WTC11 (cell line): Measurements from ENCODE around the gene MORN5. TPM values are rescaled to one million over a fixed set of nuclear protein-coding genes. Genes with fewer than 3 reads are reported as not detected.

Experiments
- ATAC-seq: fragments of 200-7000 bp; cut with Tn5 transposase; 2 replicates; pipeline ENCODE4 v1.10.0; 2021; ENCODE audit warnings: mild to moderate bottlenecking, moderate library complexity
- CTCF ChIA-PET: fragments of 300-600 bp; sonication (Branson Sonifier 250); formaldehyde crosslinking; loops from one replicate; lab custom pipeline; 2021; ENCODE audit warnings: antibody characterized with exemption; lab: Charles Lee
- POLR2A ChIA-PET: fragments of 350-600 bp; sonication (Branson Sonifier 250); formaldehyde crosslinking; loops from one replicate; lab custom pipeline; 2021; ENCODE audit warnings: antibody characterized with exemption; lab: Charles Lee
- DNase-seq: peaks from one replicate; pipeline ENCODE4 v3.0.0; 2021; ENCODE audit warnings: low spot score
- H3K27ac Mint-ChIP-seq: 2 replicates; pipeline ENCODE4 v1.8.0; 2021; ENCODE audit warnings: mixed read lengths
- H3K27me3 Mint-ChIP-seq: 2 replicates; pipeline ENCODE4 v1.8.0; 2021; ENCODE audit warnings: low read depth, mild to moderate bottlenecking, moderate library complexity, mixed read lengths
- H3K36me3 Mint-ChIP-seq: 2 replicates; pipeline ENCODE4 v1.8.0; 2021; ENCODE audit warnings: mixed read lengths
- H3K4me1 Mint-ChIP-seq: 2 replicates; pipeline ENCODE4 v1.8.0; 2022; ENCODE audit warnings: mixed read lengths
- H3K4me3 Mint-ChIP-seq: 2 replicates; pipeline ENCODE4 v1.8.0; 2021; ENCODE audit warnings: mild to moderate bottlenecking, moderate library complexity, mixed read lengths
- H3K9me3 Mint-ChIP-seq: 2 replicates; pipeline ENCODE4 v1.8.0; 2021; ENCODE audit warnings: mixed read lengths
- CBFB ChIP-seq: sonication (generic); formaldehyde crosslinking; IDR thresholded peaks from 2 replicates; pipeline ENCODE4 v1.8.1; 2022; ENCODE audit warnings: mild to moderate bottlenecking, low read depth, missing genetic modification reagents
- CREB1 ChIP-seq: sonication (generic); formaldehyde crosslinking; IDR thresholded peaks from 2 replicates; pipeline ENCODE4 v1.8.0; 2023; ENCODE audit warnings: mild to moderate bottlenecking, missing genetic modification reagents
- EMX1 ChIP-seq: fragments of 250-450 bp; sonication (Bioruptor Pico); IDR thresholded peaks from 2 replicates; pipeline ENCODE4 v1.8.0; 2021; ENCODE audit warnings: mild to moderate bottlenecking
- FOXJ3 ChIP-seq: sonication (generic); formaldehyde crosslinking; IDR thresholded peaks from 2 replicates; pipeline ENCODE4 v1.9.0; 2021; ENCODE audit warnings: missing genetic modification reagents, mild to moderate bottlenecking, borderline replicate concordance
- JUN ChIP-seq: sonication (generic); formaldehyde crosslinking; IDR thresholded peaks from 2 replicates; pipeline ENCODE4 v1.8.0; 2023; ENCODE audit warnings: mild to moderate bottlenecking, missing genetic modification reagents
- KAT7 ChIP-seq: sonication (generic); formaldehyde crosslinking; IDR thresholded peaks from 2 replicates; pipeline ENCODE4 v1.8.1; 2023; ENCODE audit warnings: missing genetic modification reagents, mild to moderate bottlenecking, borderline replicate concordance
- SOX15 ChIP-seq: fragments of 250-450 bp; sonication (Bioruptor Pico); IDR thresholded peaks from 2 replicates; pipeline ENCODE4 v1.9.0; 2021; ENCODE audit warnings: mild to moderate bottlenecking
- ZNF423 ChIP-seq: fragments of 250-450 bp; sonication (Bioruptor Pico); IDR thresholded peaks from 2 replicates; pipeline ENCODE4 v2.1.2; 2022; ENCODE audit warnings: mild to moderate bottlenecking, moderate library complexity
- total RNA-seq: library from RNA; stranded (reverse); gene quantifications from 3 replicates; pipeline ENCODE4 v1.2.3, GENCODE V29; 2021
- TF ChIP-seq, protein P1 (sequence below): sonication (generic); formaldehyde crosslinking; IDR thresholded peaks from 2 replicates; pipeline ENCODE4 v1.8.1; 2022; ENCODE audit warnings: mild to moderate bottlenecking, missing genetic modification reagents, moderate library complexity, borderline replicate concordance
- TF ChIP-seq, protein P2 (sequence below): sonication (generic); formaldehyde crosslinking; IDR thresholded peaks from 2 replicates; pipeline ENCODE4 v1.8.1; 2023; ENCODE audit warnings: mild to moderate bottlenecking, missing genetic modification reagents
- TF ChIP-seq, protein P3 (sequence below): fragments of 250-450 bp; sonication (Bioruptor Pico); IDR thresholded peaks from 2 replicates; pipeline ENCODE4 v2.1.2; 2022; ENCODE audit warnings: mild to moderate bottlenecking, moderate library complexity
- TF ChIP-seq, protein P4 (sequence below): sonication (generic); formaldehyde crosslinking; IDR thresholded peaks from 2 replicates; pipeline ENCODE4 v1.8.1; 2022; ENCODE audit warnings: low read depth, mild to moderate bottlenecking, moderate library complexity, missing genetic modification reagents, borderline replicate concordance
- TF ChIP-seq, protein P5 (sequence below): fragments of 250-450 bp; sonication (Bioruptor Pico); IDR thresholded peaks from 2 replicates; pipeline ENCODE4 v1.8.0; 2021; ENCODE audit warnings: mild to moderate bottlenecking
- TF ChIP-seq, protein P6 (sequence below): sonication (generic); formaldehyde crosslinking; conservative IDR thresholded peaks from 2 replicates; pipeline ENCODE4 v1.8.1; 2022; ENCODE audit warnings: mild to moderate bottlenecking, missing genetic modification reagents
- TF ChIP-seq, protein P7 (sequence below): sonication (generic); formaldehyde crosslinking; IDR thresholded peaks from 2 replicates; pipeline ENCODE4 v1.8.1; 2022; ENCODE audit warnings: mild to moderate bottlenecking, moderate library complexity, missing genetic modification reagents

Gene MORN5
- total RNA-seq, 1 experiment from 2014 or later: not detected

DNA sequence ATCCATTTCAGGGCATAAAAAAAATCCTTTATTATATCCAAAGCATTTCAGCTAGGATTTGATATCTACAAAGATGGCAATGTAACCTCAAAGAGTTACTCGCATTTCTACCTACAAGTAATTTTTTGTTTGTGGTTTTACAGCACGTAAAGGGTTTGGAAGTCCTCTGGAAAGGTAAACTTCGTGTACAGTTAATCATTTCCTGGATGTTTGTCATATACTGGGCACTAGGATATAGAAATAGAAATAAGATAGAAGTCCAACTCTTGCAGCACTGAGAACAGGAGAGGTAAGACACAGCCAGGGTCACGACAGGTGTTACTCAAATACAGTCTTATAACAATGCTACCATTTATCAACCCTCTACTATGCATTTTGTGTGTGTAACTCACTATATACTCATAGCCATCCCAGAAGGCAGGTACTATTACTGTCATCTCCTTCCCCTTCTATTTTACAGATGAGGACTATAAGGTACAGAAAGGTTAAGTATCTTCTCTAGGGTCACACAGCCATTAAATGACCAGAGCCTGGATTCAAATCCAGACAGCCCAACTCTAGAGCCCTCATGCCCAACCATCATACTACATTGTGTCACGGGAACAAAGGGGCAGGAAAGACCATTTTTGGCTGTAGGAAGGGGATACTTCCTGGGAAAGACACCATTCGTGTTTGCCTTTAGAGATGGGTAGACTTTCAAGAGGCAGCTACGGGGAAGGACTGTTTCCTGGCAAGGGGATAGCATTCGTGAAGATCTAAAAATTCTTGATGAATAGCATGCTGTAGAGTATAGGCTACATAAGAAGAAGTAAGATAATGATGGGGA is 19.1 kb upstream of the MORN5 start (continued):
- TF ChIP-seq ZNF423 (no peak), KAT7 (no peak), CBFB (CRISPR knock-in tag) (no peak), FOXJ3 (CRISPR knock-in tag) (no peak)
- TF ChIP-seq, protein P1, sequence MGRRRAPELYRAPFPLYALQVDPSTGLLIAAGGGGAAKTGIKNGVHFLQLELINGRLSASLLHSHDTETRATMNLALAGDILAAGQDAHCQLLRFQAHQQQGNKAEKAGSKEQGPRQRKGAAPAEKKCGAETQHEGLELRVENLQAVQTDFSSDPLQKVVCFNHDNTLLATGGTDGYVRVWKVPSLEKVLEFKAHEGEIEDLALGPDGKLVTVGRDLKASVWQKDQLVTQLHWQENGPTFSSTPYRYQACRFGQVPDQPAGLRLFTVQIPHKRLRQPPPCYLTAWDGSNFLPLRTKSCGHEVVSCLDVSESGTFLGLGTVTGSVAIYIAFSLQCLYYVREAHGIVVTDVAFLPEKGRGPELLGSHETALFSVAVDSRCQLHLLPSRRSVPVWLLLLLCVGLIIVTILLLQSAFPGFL: no peak
- TF ChIP-seq, protein P2, sequence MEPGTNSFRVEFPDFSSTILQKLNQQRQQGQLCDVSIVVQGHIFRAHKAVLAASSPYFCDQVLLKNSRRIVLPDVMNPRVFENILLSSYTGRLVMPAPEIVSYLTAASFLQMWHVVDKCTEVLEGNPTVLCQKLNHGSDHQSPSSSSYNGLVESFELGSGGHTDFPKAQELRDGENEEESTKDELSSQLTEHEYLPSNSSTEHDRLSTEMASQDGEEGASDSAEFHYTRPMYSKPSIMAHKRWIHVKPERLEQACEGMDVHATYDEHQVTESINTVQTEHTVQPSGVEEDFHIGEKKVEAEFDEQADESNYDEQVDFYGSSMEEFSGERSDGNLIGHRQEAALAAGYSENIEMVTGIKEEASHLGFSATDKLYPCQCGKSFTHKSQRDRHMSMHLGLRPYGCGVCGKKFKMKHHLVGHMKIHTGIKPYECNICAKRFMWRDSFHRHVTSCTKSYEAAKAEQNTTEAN (CRISPR knock-in tag): no peak
- TF ChIP-seq, protein P3, sequence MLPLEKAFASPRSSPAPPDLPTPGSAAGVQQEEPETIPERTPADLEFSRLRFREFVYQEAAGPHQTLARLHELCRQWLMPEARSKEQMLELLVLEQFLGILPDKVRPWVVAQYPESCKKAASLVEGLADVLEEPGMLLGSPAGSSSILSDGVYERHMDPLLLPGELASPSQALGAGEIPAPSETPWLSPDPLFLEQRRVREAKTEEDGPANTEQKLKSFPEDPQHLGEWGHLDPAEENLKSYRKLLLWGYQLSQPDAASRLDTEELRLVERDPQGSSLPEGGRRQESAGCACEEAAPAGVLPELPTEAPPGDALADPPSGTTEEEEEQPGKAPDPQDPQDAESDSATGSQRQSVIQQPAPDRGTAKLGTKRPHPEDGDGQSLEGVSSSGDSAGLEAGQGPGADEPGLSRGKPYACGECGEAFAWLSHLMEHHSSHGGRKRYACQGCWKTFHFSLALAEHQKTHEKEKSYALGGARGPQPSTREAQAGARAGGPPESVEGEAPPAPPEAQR: no peak
- TF ChIP-seq, protein P4, sequence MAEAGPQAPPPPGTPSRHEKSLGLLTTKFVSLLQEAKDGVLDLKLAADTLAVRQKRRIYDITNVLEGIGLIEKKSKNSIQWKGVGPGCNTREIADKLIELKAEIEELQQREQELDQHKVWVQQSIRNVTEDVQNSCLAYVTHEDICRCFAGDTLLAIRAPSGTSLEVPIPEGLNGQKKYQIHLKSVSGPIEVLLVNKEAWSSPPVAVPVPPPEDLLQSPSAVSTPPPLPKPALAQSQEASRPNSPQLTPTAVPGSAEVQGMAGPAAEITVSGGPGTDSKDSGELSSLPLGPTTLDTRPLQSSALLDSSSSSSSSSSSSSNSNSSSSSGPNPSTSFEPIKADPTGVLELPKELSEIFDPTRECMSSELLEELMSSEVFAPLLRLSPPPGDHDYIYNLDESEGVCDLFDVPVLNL (CRISPR knock-in tag): no peak

DNA sequence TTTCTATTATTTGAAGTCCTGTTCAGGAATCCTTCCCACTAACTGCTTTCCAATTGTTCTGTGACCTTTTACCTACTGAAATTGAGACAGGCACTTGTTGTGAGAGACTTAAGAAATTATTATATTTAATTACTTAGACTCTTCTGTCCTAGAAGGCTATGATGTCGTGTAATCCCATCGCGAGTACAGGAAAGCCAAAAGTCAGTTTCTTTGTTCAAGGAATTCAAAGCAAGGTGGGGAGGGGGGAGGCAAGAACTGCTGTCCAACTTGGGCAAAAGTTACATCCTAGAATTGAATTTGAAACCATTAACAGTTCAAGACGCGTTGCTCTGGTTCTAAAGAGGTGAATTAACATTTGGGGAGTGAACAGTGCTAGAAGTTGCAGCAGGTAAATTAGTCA is 18.0 kb upstream of the MORN5 start:
- DNase-seq (no peak), ATAC-seq (no peak)
- TF ChIP-seq, protein P4 (CRISPR knock-in tag): no peak
- TF ChIP-seq, protein P5, sequence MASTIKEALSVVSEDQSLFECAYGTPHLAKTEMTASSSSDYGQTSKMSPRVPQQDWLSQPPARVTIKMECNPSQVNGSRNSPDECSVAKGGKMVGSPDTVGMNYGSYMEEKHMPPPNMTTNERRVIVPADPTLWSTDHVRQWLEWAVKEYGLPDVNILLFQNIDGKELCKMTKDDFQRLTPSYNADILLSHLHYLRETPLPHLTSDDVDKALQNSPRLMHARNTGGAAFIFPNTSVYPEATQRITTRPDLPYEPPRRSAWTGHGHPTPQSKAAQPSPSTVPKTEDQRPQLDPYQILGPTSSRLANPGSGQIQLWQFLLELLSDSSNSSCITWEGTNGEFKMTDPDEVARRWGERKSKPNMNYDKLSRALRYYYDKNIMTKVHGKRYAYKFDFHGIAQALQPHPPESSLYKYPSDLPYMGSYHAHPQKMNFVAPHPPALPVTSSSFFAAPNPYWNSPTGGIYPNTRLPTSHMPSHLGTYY (CRISPR knock-in tag): no peak
- no peak for TF ChIP-seq SOX15 (CRISPR knock-in tag)
- no peak for TF ChIP-seq JUN (CRISPR knock-in tag)
- TF ChIP-seq EMX1 (CRISPR knock-in tag): no peak
- TF ChIP-seq, protein P6, sequence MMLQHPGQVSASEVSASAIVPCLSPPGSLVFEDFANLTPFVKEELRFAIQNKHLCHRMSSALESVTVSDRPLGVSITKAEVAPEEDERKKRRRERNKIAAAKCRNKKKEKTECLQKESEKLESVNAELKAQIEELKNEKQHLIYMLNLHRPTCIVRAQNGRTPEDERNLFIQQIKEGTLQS (CRISPR knock-in tag): no peak
- TF ChIP-seq KAT7: no peak
- TF ChIP-seq, protein P7, sequence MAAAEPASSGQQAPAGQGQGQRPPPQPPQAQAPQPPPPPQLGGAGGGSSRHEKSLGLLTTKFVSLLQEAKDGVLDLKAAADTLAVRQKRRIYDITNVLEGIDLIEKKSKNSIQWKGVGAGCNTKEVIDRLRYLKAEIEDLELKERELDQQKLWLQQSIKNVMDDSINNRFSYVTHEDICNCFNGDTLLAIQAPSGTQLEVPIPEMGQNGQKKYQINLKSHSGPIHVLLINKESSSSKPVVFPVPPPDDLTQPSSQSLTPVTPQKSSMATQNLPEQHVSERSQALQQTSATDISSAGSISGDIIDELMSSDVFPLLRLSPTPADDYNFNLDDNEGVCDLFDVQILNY (CRISPR knock-in tag): no peak
- TF ChIP-seq CREB1 (CRISPR knock-in tag): no peak
- ChIA-PET POLR2A (no interaction called here), CTCF (no interaction called here)
- H3K9me3 Mint-ChIP-seq: no peaks in the 10 kb centered on the region
- peaks cover 8% of the 10 kb centered on the region for H3K4me1 Mint-ChIP-seq
- H3K27ac Mint-ChIP-seq: no peak overlapping the region
- H3K27me3 Mint-ChIP-seq: no peaks in the 10 kb centered on the region
- H3K4me3 Mint-ChIP-seq: no peak overlapping the region
- peaks cover 23% of the 10 kb centered on the region for H3K36me3 Mint-ChIP-seq
